Measurements from ENCODE around the gene MCAM.

MCAM gene

DNA sequence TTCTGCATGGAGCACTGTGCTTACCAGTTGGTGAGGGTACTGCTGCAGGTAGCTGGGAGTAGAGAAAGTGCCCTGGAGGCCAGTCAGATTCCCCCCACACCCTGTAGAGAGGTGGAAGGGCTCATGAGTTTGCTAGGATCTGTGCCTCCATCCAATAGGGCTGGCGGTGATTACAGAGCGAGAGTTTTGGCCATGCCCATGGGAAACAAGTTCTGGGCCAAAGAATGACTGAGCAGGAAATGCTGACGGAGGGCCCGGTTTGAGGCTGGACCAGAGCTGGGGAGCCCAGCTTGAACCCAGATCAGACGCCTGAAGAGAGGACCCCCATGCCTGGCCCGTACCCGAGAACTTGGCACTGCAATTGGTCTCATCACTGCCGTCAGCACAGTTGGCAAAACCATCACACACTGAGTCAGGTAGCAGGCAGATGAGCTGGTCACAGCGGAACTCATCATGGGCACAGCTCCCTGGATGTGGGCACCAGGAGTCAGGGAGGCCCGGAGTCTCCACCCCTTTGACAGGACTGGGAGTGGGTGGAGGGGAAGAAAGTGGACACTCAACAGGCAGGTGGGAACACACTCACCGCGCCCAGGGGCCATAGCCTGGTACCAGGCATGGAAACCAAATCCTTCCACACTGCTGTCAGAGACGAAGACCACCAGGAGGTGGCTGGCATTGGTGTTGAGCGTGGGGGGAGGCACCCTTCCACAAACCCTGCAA is 27.5 kb upstream of the MCAM start:
- DNase-seq (ENCODE audit: low spot score), result no peak

DNA sequence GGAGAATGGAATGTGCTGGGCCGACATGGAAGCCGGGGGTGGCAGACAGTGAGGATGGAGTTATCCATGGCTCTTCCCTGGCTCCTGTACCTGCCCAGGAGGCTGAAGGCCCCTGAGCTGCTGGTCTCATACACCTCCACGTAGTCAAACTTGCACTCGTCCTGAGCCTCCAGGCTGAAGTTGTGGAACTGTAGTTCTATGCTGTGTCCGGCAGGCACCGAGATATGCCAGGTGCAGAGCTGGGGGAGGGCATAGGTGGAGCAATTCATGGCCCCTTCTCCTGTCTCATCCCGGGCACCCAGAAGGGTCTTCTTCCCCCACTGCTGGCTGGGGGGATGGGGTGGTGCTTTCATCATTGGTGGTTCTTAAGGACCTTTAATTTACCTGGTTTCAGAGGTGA is 26.8 kb upstream of the MCAM start:
- DNase-seq (ENCODE audit: low spot score), result no peak

DNA sequence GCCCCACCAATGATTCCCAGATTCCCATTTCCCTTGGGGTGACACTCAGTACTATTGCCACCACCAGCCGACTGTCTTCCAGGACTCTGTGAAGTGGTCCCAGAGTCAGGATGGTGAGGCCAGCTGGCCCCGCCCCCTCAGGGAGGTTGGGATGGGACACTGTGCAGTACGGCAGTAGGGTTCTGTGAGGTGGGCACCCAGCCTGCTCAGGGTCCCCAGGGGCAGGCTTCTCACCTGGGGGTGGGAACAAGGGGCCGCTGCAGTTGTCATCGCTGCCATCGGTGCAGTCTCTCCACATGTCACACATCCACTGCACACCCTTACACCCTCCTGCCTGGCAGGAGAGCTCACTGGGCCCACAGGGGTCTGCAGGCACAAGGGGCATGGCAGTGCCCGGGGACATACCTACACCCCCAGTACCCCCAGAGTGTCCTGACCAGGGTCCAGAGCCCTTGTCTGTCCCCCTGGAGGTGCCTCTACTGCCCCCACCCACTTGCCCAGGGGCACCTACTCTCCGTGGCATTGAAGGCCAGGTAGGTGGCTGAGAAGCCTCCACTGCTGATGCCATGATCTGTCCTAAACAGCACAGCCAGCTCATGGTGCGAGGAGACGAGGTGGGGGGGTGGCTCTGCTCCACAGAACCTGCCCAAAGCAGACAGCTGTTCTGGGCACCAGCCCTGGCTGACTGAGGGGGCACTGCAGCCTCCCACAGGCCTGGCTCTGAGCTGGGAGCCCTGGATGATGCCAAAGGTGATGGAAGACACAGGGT is 25.6 kb upstream of the MCAM start:
- no peak for DNase-seq (ENCODE audit: low spot score)

DNA sequence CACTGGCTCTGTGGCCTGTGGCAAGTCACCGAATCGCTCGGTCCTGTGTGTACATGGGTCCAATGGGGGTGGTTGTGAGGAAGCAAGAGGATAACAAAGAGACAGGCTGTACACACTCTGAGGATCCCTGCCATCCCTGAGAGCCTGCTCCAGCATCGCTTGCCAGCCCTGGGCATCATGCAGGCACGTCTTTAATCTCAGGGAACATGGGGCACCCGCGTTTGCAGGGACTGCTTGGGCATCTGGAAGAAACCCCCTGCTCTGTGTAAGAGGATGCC is 25.0 kb upstream of the MCAM start:
- DNase-seq (ENCODE audit: low spot score), result no peak

DNA sequence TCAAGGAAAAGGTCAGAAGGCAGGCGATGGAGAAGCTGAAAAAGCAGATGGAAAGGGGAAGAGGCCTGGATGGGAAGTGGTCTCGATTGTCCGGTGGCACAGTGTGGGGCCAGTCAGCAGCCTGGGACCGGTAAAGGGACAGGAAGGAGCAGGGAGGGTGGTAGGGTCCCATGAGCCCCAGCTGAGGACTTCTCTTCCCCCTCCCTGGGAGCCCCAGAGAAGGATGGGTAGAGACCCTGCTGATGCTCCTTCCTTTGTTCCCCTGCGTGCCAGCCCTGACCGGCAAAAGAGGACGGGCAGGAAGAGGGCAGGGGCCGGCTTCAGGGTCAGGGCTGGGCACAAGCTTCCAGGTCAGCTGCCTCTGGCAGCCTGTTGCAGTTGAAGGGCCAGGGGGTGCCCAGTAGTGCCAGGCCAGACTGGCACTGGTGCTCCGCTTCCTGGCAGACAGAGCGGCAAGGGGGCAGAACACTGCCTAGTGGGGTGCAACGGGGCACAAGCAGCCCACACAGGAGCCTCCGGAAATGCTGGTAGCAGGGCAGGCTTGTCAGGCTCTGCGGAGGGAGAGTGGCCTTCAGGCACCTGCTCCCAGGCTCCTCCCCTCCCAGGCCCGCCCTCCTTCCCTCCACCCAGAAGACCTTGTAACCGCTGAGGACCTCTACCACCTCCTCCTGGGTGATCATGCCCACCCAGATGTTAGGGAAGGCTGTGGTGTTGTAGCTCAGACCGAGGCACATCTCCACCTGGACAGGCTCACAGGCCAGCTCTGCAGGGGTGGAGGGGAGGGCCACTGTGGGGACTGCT is 24.5 kb upstream of the MCAM start:
- DNase-seq (ENCODE audit: low spot score), result no peak

DNA sequence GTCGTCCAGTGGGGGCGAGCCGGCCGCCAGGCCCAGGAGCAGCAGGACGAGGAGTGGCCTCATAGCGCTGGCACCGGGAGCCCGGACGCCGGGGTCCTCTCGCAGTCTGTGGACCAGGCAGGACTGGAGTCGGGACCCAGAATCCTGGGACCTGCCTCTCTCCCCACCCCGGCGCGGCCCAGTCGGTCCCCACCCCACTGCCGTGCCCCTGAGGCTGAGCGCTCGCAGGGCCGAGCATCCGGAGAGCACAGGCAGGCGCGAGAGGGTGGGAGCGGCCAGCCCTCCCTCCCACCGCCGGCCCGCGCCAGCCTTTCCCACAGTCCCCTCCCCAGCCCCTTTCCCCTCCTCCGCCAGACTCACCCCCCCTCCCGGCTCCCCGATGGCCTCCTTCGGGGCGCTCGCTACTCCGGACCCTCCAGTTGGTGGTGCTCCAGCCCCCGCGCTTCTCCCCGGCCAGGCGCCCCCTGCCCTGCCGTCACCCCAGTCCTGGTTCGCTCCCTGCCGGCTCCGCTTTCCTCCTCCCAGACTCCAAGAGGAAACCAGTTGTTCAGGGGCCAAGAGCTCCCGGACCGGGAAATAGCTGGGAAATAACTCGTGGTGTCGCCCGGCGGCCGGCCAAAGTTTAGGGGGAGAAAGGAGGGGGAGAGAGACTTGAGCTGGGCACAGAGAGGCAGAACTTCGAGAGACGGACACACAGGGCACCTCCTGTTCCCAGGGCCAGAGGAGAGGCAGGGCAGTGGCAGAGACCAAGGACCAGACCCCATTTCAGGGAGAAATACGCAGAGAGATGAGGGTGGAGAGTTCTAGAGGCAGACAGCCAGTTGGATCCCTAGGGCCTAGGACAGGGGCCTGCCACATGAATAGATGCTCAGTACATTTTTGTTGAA is 23.6 kb upstream of the MCAM start, which contains the start of gene C1QTNF5:
Gene C1QTNF5, minus strand, starts transcription at position 549 of the 887 bp plus-strand sequence. Its CDS starts 486 bp downstream, at position 63.
- peak; percentile 87 for DNase-seq (ENCODE audit: low spot score)

DNA sequence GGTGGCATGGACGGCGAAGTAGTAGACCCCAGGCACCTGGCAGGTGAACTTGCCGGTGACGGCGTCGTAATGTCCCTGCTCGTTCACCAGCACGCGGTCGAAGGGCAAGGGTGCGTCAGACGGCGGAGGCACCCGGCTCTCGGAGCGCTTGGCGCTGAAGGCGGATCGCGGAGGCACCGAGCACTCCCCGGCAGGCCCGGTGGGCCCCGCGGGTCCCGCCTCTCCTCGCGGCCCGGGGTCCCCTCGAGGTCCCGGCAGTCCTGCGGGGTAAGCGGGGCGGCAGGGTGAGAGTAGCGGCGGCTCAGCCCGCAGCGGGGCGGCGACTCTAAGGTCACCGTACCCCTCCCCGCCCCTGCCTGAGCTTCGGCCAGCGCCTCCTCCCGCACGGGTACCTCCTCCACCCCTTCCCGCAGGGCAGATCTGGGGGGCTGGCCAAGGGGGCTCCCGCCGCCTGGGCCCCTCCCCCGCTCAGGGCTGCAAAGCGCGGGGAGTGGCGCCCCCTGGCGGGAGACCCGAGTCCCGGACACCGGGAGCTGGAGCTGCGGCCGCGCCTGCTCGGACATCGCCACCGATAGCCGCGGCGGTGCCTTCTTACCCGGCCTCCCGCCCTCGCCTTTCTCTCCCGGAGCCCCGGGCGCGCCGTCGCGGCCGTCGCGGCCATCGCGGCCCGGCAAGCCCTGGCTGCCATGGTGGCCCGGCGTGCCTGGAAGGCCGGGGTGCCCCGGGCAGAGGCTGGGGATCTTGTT is 22.8 kb upstream of the MCAM start:
- DNase-seq (ENCODE audit: low spot score), result peak; percentile 81

DNA sequence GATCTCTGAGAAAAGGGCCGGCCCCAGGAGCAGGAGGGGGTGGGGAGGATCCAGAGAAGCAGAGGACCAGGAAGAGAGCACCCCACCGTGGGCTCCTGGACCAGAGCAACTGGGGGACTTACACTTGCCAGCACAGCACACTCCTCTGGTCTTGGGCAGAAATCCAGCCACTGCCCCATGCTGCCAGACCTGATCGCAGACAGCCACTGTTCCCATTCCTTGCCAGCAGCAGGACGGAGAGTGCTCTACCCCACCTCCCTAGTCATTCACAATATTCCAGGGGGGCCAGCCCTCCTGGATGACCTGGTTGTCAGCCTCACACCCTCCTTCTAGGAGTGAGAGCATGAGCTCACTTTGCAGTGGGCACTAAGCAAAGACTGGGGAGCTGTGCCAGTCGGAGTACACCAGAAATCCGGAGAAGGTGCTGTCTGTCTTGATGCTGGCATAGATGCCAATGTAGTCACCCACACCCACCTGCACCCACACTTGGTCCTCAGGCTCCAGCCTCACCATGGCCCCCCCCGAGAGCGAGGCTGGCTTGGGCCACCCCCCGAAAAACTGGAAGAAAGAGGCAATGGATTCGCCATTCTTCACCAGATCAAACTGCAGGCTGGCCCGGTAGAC is 22.1 kb upstream of the MCAM start:
- DNase-seq (ENCODE audit: low spot score), result peak; percentile 45

DNA sequence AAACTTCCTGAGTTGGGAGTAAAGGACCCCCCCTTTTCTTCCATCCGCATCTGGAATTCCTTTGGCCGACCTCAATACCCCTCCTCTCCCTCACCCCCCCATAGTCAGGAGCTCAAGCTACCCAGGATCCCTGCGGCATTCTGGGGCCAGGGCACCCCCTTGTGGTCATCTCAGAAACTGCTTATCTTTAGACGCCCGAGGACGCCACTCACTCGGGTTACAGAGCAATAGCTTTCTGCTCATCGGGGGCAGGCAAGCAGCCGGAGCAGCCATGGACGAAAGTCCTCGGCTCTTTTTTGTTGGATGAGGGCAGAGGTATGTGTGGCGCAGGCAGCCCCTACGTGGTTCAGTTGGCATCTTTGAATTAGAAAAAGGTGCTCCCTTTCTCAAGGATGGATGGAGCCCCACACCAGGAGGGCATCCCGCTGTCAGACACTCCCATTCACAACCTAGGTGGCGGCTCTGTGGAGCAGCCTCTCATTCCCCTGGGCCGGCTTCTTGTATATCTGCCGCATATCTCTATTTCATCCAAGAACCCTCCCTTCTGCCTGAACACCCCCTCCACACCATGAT is 21.5 kb upstream of the MCAM start:
- peak; percentile 84 for DNase-seq (ENCODE audit: low spot score)

DNA sequence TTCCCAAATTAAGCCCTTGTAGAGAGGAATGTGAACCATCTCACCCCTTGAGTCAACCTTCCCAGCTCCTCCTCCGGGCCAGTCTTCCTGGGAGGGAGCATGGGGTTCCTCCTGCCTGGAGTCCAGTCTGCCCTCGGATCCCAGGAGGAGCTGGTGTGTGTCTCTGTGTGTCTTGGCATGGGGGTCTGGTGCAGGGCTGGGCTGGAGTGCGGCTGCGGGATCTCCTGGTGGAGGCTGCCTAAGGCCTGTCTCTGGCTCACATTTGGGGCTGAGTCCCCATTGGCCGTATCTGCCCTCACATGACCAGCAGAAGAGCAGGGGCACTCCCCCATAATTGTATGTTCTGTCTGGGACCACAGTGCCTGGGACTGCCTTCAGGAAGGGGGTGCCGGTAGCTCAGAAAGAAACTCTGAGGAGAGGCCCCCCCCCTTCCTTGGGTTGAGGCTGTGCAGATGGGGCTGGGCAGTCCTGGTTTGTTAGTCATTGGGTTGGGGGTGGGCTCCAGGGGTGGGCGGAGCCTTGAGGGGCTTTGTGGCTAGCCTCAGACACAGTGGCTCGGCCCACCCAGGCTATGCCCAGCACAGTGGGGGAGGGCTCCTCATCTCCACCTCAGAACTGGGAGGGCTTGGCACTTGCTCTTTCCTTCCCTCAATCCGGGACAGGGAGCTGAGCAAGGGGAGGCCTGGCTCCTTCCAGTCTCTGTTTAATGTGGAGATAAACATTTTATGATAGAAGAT is 20.8 kb upstream of the MCAM start:
- no peak for DNase-seq (ENCODE audit: low spot score)

DNA sequence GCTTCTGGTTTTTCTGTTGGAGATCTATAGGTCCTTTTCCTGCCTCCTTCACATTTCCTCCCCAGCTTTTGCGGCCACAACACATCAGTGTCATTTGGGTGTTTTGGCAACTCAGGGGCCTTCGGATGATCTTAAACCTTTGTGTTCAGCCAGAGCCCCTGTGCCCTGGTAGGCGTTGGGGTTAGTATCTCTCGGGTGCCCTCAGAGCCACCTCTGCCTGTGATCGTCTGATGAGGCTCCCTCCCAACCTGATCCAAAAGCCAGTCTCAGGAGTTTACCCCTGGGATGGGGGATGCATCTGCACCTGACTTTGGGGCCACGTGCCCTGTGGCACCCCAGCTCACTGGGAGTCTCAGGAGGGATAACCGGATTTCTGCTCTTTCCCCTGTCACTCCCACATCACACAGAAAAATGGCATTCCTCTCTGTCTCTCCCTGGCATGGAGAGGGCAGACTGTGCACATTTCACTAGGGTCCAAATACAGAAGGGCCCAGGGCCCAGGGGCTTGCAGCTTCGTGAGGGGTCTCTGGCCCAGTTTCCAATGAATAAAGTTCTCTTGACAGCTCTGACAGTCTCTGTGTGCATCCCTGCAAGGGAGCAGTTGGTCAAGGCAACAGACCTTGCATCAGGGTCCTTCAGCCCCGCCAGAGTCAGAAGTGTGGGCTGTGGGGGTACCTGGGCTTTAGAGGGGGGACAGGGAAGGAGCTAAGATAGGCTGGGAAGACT is 20.0 kb upstream of the MCAM start:
- no peak for DNase-seq (ENCODE audit: low spot score)

DNA sequence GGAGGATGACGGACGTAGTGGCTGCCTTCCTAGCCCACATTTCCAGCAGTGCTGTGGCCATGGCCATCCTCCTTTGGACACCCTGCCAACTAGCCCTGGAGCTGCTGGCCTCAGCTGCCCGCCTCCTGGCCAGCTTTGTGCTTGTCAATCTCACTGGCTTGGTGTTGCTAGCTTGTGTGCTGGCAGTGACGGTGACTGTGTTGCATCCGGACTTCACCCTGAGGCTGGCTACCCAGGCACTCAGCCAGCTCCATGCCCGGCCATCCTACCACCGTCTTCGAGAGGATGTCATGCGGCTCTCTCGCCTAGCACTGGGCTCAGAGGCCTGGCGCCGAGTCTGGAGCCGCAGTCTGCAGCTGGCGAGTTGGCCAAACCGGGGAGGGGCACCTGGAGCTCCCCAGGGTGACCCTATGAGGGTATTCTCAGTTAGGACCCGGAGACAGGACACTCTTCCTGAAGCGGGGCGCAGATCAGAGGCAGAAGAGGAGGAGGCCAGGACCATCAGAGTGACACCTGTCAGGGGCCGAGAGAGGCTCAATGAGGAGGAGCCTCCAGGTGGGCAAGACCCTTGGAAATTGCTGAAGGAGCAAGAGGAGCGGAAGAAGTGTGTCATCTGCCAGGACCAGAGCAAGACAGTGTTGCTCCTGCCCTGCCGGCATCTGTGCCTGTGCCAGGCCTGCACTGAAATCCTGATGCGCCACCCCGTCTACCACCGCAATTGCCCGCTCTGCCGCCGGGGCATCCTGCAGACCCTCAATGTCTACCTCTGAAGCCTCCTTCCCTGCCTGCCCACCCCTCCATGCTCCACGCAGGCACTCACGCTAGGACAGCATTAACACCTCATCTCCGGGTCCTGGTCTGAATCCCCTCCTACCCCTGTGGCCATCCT is 19.0 kb upstream of the MCAM start:
- peak; percentile 53 for DNase-seq (ENCODE audit: low spot score)

DNA sequence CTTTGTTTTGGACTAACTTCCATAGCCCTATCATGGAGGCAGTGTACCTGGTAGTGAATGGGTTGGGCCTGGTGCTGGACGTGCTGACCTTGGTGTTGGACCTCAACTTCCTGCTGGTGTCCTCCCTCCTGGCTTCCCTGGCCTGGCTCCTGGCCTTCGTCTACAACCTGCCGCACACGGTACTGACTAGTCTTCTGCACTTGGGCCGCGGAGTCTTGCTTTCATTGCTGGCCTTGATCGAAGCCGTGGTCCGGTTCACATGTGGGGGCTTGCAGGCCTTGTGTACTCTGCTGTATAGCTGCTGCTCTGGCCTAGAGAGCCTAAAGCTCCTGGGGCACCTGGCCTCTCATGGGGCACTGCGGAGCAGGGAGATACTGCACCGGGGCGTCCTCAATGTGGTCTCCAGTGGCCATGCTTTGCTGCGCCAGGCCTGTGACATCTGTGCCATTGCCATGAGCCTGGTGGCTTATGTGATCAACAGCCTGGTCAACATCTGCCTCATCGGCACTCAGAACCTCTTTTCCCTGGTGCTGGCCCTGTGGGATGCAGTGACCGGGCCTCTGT is 18.2 kb upstream of the MCAM start:
- DNase-seq (ENCODE audit: low spot score), result no peak

DNA sequence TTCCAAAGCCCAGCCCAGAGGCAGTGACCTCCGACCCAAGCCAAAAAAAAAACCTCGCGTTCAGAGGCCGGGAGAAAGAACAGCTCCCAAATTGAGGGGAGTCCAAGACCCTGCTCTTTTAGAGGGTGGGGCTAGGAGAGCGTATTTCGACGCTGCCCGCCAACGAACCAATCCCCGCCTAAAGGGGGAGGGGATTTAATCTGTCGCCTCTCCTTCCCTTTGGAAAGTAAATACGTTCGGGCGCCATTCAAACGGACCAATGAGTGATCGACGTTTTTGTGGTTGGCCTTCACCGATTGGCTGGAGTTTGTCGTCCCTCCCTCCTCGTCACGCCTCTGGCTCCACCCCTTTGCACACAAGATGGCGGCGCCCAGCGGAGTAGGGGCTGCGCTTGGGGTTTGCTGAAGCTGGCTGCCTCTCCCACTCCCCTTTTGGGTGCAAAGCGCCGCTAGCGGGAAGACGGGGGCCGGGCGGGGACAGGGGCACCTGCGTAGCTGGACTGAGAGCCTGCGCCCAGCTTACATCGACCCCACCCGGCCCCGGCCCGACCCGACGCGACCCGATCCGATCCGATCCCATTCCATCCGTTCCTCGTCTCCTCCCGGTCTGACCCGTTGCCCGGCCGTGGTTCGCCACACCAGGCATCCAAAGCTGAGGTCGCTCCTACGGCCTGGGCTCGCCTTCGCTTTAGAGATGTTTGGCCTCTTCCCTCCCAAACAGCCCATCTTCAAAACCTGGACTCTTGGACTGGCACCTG is 17.4 kb upstream of the MCAM start, which contains the start of gene RNF26:
Gene RNF26, plus strand, starts transcription at position 354 of the 757 bp plus-strand sequence. CDS start 596 bp downstream, outside the sequence.
- DNase-seq (ENCODE audit: low spot score), result peak; percentile 99

DNA sequence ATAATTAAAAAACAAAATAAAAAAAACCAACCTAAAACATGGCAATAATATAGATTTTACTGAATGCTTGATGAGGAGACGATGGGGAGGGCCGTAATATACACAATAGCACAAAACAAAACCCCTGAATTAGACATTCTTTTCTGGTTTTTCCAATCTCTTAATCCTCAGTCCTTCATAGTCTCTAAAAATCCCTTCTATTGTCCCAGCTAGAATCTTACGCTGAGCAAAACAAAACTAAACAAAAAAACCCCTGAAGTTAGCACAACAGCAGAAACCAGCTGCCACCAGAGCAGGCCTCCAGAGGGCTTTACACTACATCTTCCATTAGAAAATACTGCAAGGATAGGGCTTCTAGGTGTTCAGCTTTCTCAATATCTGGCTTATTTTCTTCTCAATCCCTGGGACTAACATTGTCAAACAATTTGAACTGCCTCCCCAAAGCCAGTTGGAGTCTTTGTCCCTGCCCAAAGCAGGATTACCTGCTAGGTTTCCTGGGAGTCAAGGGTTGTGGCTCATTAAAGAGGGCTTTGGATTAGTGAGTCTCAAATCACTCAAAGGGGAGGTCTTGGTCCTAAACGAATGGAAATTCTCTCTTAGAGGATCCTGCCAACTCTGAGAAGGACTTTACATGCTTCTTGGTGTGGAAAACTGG is 15.3 kb upstream of the MCAM start:
- no peak for DNase-seq (ENCODE audit: low spot score)

DNA sequence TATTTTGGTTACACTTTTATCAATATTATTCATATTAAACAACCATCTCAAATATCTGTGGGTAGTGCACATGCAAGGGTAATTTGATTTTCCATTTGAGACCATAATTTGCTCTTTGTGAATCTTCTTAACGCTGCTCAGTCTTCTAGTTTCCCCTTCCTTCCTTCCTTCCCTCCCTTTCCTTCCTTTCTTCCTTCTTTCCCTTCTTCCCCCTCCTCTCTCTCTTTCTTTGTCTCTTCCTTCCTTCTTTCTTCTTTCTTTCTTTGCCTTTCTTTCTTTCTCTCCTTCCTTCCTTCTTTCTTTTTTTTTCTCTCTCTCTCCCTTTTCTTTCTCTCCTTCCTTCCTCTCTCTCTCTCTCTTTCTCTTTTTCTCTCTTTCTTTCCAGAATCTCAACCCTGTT is 13.3 kb upstream of the MCAM start:
- no peak for DNase-seq (ENCODE audit: low spot score)
